Dermis blood vessel endothelial cell (primary cell): ENCODE results near the gene RAD51B. TPM values are rescaled to one million over a fixed set of nuclear protein-coding genes. Genes with fewer than 3 reads are reported as not detected.

ENCODE experiments used
- DNase-seq: peaks from one replicate; pipeline ENCODE4 v3.0.0; 2010
- total RNA-seq: library from RNA; depleted of rRNA; stranded (reverse); fragments of >200 nt; gene quantifications from 2 replicates; pipeline ENCODE4 v1.2.3, GENCODE V29; 2014

RAD51B gene
- total RNA-seq, 1 donor from 2014 or later: 22.8 TPM

DNA sequence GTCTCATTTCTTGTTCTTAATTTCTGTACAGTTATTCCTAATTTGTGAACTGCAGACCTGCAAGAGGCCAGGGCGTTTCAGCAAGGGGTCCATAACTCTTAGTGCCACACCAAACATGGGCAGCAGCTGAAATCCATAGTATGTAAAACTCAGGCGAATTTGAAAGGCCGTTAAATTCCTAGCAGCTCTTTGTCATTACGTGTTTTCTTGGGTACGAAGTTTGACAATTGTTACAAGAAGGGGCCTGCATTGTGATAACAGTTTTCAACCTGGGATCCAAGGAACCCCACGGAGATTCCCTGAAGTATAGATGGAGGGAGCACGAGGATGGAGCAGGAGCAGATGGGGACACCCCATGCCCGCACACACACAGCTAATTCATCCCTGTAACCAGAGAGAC, 685.3 kb downstream of the RAD51B start:
- no peak for DNase-seq

DNA sequence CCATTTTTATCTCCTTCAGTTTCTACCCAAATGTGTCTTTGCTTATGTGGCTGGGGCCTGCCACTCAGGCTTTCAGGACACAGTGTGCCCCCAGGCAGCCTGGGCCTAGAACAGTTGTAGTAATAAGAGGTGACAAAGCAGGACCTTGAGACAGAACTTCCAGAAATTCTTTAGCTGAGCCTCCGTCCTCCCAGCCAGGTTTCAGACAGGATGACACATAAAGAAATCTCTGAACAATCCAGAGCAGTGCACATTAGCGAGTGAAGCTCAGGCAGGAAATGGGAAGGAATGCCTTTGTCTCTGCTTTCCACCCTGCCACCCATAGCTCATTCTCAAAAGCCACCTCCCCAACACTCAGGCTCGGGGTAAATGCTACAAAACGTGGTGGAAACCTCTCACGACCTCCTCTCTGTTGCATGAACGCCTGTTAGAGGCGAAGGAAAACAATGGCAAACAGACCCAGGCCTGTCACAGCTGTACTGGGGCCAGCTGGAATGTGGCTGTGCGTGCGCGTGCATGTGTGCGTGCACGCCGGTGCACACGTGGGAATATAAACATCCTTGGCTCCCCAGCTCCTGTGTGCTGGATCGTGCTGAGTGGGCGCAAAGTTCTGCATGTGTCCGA, 686.6 kb downstream of the RAD51B start:
- DNase-seq: peak; percentile 68

- no peak for DNase-seq
Measured at GRCh38 chr14:68506645-68507419, 687.3 kb downstream of the RAD51B start.

GRCh38 chr14:68507544-68508081, 688.0 kb downstream of the RAD51B start:
- DNase-seq: no peak

GRCh38 chr14:68508581-68508980, 689.0 kb downstream of the RAD51B start:
- no peak for DNase-seq

DNA sequence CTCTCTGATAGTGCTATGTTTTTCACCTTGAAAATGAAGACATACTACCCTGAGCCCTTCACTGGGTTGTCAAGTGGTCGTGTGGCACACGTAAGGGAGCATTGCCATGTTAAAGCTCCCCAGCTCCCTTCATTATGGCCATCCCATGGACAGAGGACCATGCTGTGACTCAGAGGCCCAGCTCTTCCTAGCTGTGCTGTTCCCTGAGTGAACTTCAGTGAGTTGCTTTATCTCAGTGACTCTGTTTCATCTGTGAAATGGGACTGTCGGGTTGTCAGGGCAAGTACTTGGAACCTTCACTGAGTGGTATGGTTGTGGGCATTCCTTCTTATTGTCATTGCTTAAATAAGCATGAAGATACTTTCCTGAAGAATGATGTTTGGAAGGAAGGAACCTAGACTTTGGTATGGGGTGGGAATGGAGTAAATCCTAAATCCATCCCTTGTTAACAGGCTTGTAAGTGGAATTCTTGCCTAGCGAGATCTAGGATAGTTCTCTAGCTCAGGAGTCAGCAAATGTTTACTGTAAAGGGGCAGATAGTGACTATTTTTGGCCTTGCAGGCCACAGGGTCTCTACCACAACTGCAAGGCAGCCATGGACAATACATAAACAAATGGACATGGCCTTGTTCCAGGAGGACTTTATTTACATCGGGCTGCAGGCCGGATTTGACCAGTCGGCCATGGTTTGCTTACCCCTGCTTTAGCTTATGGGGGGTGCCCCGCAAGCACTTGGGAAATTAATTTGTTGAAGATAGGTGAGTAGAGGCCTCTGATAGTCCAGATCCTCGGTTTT, 689.8 kb downstream of the RAD51B start:
- no peak for DNase-seq

DNA sequence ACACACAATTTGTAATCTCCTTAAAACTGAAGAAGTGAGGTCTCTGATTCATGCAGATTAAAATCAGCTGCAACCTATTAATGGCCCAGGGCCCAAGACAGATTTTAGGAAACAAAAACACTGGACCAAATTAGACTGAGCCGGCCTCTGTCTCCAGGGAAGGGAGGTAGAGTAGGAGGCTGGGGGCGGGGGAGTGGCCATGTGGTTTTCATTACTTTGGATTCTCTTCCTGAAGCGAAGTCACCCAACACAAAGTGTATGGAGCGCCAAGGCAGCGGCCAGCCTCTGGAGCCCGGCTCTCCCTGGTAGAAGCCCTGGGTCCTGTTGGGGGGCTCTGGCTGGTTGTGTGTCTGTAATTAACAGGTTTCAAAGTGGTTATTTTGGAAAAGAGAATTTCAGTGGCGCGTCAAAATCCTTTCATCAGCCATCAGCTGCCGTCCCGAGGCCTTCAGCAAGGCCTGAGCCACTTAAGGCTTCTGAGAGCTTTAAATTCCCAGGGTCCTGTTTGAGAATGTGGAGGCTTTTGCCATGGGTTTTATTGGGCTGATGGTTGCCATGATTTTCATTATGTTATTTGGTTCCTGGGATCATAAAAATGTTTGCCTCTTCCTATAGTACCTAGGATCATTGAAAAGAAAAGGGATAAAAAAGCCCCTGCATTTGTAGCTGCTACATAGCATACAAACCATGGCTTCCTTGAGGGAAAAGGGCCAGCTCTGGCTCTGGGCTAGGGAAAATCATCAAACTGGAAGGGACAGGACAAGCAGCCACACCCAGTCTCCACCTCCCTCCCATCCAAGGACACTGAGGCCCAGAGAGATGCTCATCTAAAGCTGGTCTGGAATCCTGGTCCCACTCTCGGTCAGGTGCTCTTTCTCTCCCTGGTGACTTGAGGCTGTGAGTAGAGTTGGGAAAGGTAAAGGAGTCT, 690.9 kb downstream of the RAD51B start:
- no peak for DNase-seq

- DNase-seq: no peak
Measured at GRCh38 chr14:68511129-68512047, 691.8 kb downstream of the RAD51B start.

DNA sequence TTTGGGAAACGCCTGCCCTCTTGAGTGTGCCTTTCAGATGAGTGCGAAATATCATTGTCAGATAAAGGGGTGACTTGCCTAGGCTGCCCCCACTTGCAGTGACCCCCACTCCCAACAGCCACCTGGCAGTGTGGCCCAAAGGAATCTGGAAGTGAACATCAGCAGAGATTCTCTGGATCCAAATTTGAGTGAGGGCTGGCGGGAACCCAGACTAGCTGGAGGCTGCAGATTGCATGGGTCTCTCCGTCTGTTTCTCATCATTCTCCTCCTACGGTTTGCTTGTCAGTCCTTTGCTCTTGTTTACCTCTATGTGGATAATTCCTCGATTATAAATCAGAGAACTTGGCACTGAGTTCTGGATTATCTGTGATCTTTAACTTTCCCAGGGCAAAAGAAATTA, 692.5 kb downstream of the RAD51B start:
- DNase-seq: no peak

GRCh38 chr14:68513137-68513536, 693.6 kb downstream of the RAD51B start:
- no peak for DNase-seq

- DNase-seq: no peak
Measured at GRCh38 chr14:68513838-68514607, 694.4 kb downstream of the RAD51B start.

- no peak for DNase-seq
Measured at GRCh38 chr14:68514608-68515194, 695.1 kb downstream of the RAD51B start.

DNA sequence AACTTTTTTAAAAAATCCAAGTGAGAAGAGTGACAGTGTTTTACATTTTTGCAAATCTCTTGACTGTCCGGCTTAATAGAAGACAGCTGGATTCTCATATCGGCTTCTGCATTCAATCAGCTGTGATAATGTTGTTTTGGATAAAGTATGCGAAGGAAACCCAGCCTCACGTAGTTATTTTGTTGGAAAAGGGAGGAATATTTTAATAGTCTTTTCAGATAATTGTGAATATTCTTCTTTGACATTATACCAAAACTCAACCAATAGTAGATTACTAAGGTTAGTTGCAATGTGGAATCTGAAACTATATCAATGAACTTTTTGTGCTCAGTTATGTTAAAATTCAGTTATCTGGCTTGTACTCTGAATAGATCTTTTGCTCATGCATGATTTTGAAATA, 696.8 kb downstream of the RAD51B start:
- no peak for DNase-seq

GRCh38 chr14:68518166-68518565, 698.6 kb downstream of the RAD51B start:
- DNase-seq: no peak

DNA sequence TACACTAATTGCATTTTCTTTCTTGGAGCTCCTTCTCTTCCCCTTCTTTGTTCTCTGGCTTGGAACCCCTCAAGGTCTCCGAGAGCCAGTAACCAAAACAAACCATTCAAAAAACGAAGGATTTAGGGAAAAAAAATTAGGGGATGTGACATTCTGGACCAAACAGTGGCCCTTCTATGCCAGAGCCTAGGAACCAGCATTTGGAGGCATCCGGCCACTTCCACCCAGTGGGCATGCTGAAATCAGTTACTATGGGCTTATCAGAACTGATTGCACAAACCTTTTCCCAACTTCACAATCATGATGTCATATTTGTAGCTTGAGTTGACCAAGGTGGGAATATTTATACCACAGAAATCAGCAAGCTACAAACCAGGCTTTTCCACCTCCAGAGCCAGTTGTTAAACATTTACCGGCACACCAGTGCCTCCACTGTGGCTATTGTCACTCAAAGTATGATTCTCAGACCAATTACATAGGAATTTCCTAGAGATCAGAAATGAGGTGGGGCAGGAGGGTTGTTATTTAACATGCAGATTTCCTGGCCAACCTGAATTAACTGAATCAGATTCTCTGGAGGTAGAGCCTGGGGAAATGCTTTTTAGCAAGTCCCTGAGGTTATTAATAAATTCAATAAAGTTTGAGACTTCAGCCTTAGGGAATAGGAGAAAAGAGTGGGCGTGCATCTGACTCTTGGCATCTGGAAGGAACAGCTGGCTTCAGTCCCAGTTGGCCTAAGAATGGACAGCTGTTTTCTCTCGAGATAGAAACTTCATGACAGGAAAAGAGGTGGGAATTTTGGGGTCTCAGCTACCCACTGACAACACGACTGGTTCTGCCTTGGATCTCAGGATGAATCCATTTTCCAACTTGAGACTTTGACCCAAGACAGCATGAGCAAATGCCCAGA, 699.4 kb downstream of the RAD51B start:
- no peak for DNase-seq

DNA sequence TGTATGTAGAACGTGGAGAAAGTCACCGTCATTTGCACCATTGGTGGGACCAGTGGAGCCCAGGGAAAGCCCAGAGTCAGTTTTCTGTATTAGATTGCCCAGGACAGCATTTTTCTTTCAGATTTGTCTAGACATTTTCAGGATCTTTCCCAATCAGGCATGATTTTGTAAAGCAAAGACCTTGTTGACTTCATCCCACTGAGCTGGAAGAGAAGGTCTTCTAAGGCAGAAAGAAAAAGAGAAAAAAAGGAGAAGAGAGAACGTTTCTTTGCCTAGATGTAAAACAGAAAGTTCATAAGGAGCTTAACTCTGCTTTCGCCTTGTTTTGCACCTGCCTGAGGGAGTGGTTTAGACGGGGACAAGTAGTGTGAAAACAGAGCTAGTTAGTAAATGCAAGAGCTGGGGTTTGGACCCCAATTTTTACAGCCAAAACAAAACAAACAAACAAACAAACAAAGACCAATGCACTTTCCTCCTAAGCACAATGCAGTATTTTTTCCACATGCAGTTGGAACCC, 700.1 kb downstream of the RAD51B start:
- no peak for DNase-seq

- no peak for DNase-seq
Measured at GRCh38 chr14:68520637-68521556, 701.3 kb downstream of the RAD51B start.
